A204.1 (cell line): Measurements from ENCODE around the gene ABCA3.
"Not testable (repeated sequence)": the region's sequence is repeated elsewhere in the genome, so short reads cannot be mapped to it uniquely, and the experiment has no call there.

Experiments
- FAIRE-seq: peaks from 2 replicates; lab custom pipeline; 2012; peaks lifted over from hg19 to GRCh38; lab: Jason Lieb, UNC

Gene ABCA3

DNA sequence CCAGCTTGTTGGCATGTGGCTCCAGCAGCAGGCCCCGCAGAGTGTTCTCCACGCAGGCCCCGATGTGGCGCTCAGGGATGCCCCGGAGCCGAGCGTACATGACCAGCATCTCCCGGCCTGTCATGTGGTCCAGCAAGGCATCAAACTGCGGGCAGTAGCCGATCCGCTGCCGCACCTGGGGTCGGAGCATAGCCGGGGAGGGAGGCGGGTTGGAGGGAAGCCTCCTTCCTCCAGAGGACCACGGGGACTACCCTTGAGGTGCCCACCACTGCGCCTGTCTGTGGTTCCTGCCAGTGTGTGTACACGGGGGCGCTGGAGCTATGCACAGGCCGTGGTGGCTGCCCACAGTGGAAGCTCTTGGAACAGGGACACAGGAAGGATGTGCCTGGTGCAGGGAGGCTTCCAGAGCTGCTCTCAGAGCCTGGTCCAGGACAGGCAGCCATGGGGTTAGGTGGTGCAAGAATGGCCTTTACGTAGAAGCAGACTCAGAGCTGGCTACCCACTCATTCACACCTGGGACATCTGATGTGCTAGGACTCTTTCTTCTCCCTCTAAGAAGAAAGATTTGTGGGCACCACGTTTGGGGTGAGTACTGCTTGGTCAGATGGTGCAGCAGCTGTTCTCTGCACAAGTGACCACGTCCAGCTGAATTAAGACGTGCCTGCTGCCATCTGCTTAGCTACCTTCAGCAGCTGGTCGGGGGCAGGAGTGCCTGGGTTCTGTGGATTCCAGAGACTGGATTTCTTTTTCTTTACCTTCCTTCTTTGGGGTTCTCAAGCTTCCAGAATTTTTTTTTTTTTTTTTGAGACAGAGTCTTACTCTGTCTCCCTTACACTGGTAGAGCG lies 61.4 kb downstream of the ABCA3 start:
- no peak for FAIRE-seq

DNA sequence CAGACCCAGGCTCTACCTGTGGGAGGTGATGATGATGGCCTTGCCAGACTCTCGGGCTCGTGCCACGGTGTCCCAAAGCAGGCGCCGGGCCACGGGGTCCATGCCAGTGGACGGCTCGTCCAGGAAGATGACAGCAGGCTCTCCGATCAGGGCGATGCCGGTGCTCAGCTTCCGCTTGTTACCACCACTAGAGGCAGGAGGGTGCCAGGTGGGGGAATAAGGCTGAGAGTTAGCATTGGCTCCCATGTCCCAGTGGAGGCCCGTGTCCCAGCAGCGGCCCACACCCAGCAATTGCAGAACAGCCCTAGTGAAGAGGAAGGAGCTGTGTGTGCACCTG lies 62.3 kb downstream of the ABCA3 start:
- FAIRE-seq = no peak

DNA sequence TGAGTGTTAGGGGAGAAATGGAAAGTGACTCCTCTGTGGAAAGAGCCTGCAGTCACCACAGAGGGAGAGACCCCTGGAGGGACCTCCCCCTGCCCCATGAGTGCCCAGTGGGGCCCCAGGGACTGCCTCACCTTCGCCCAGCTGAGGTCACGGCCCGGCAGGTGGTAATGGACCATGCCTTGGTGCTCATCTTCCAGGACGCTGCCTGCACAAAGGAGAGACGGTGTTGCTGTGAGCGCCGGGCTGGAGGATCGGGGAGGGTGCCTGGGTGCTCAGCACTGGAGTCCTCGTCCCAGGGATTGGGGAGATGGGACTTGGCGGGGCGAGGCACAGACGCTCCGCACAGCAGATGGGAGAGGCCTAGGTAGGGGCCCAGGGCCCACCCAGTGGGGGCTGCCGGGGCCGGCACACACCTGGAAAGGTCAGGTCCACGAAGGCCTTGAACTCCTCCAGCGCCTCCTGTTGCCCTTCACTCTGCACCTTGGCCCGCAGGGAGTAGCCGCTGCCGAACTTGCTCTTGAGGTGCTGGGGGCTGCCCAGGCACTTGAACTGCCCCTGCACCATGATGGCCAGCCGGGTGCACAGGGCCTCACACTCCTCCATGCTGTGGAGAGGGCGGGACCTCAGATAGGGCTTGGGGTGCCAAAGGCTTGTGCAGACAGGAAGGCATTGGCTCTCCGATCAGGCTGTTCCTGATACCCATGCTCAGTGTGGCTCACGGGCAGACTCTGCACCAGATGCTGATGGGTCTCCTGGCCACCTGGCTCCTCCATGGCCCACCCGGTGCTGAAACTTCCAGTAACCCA lies 62.9 kb downstream of the ABCA3 start:
- no peak for FAIRE-seq

DNA sequence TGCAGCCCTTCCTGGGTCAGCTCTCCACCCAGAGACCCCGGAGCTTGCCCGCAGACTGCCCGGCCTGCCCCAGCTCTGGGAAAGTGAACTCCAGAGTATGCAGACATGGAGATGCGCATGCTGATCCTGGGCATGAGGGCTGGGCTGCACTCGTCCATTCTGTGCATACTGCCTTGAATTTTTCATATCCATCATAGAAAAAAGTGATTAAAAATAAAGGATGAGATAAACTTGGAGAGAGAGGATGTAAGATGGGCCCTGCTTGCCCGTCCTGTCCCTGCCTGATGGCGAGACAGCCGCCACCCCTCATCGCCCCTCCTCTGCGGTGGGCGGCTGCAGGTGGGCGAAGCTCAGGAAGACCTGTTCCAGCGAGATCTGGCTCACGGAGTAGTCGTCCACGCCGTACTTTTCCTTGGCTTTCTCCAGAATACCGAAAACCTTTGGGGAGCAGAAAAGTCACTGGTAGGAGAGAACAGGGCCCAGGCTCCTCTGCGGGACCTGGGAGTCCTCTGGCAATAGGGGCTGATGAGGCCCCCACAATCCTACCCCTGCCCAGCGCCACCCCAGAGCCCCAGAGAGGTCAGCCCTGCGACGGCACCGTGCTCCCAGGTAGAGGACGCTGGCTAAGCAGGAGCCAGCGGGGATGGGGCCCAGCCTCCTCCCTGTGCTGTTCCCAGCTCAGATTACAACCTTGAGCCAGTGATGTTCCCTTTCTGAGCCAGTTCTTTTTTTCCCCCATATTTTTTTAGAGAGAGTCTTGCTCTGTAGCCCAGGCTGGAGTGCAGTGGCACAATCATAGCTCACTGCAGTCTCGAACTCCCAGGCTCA lies 63.9 kb downstream of the ABCA3 start:
- no peak for FAIRE-seq

DNA sequence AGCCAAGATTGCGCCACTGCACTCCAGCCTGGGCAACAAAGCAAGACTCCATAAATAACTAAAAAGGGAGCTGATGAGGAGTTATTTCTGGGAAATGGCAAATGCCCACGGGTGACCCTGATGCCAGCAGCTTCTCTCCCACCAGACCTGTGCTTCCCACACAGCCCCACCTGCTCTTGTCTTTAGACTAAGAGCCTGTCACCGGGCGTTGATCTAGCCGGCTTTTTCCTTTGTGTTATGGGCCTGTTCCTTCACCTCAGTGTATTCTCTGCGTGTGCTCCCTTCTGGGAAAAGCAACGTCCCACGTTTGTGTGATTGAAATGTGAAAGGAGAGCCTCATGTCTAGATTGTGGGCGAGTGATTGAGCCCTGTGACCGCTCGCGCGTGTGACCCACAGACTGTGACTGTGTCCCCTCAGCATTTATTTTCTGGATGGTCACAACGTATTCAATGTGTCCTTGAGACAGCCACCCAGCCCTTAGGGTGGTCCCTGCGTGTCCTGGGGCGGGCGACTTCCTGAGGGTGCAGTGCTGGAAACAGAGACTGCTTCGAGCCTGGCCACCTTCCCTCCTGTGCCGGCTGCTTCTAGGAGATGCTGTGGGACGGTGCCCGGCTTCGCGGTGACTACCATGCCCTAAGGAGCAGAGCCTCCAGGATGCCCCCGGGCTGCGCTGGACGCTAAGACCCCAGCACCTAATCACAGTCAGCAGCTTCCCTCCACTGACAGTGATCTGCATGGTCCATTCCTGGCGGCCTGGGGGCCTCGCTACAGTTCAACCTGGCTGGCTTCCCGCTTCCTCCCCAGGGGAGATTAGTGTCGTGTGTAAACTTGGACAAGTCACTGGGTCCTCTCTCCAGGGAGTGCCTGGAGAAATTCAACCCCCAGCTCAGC lies 64.8 kb downstream of the ABCA3 start:
- no peak for FAIRE-seq

DNA sequence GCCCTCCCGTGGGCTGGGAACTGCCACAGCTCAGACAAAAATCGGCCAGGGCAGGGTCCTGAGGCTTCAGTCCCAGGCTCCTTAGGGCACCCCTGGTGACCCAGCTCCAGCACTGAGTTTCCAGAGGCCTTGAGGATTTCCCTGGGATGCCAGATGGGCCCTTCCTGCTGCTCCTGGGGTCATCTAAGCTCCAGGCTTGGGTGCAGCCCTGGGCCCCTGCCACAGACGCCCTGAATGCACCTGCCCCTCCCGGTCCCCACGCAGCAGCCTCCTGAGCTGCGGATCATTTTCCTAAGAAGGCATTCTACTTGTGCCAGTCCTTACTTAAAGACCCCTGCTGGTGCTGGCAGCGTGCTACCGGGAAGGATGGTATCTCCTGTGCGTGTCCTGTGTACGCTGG lies 66.6 kb downstream of the ABCA3 start:
- no peak for FAIRE-seq

DNA sequence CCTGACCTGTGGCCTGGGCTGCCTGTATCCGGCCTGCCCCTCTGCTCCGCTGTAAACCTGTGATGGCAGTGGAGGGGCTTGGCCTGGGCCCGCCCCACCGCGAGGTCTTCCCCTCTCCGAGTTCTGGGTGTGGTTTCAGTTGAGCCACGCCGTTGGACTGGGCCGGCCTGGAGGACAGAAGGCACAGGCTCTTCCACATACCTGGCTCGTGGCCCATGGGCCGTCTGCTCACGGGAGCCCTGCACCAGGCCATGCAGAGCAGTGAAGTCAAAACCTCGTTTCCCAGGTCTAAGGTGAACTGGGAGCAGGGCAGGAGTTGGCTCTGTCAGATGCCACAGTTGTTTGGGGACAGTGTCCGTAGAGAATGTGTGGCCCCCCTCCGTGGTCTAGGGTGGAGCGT lies 67.0 kb downstream of the ABCA3 start:
- no peak for FAIRE-seq

DNA sequence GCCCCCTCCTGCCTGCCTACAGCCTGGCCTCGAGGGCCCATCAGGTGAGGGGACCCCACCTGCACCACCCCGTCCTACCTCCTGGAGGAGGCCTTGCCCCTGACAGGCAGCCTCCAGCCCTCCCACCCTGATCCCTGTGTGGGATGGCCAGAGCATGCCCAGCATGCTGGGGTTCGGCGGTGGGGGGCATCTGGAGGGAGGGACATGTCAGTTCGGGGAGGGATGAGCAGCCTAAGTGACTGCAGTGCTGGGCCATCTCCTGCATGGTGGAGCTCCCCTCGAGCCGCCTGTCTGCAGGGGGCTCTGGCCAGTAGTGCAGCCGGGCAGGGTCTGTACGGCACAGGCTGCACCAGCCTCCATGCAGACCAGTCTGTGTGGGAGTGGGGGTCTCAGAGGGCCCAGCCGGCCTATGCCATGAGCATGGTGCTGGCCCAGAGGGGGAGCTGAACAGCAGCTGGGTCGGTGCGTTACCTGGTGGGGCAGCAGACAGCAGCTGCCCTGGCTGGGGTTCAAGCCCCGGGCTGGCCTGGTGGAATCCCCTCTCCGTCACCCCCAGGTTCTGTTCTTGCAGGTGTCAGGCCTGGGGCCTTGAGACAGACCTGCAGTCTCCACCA lies 68.6 kb downstream of the ABCA3 start:
- FAIRE-seq = no peak

DNA sequence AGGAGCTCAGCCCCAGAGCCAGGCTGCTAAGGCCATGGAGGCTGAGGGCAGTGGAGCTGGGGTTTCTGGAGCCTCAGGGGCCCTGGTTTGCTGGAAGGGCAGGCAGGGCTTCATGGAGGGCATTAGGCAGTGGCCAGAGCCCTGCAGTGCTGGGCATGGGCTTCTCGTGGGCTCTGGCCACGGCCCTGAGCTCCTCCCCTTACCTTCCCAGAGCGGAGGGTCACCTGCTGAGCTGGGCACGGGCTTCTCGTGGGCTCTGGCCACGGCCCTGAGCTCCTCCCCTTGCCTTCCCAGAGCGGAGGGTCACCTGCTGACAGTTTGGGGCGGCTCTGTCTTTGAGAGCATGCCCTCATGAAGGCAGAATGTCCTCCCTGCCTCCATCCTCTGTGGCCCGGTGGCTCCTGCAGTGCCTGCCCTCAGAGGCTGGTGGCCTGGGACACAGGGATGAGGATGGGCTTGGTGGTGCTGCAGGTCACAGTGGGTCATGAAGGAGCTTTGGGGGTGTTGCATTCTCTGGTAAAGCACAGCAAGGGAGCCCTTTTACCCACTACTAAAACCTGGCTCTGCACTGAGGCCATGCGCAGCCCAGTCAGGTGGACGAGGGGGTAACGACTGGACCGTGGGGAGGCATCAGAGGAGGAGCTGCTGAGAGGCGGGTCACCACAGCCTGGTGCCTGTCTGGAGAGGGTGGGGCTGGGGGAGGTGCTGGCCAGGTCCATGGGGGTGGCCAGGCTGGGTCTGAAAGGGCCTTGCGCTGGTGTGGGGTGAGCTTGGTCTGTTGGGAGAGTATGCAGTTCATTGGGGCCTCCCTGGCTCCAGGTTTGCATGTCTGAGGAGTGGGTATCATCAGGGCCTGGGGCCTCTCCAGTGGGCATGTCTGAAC lies 69.7 kb downstream of the ABCA3 start:
- FAIRE-seq = no peak

DNA sequence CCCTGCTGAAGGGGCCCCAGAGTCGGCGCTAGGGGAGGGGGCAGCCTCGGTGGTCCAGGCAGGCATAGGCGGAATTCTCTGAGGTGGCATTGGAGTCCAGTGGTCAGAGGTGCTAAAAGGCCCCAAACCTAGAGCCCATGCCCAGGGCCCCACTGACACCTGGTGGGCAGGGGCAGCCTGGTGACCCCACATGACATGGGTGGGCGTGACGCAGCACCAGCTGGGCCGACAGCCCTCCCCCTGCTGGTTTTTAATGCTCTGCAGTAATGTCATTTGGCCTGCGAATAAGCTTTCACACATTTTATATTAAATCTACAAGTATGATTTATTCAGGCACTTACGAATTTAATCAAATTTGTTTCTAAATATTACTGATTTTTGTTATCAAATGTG lies 70.5 kb downstream of the ABCA3 start:
- FAIRE-seq = no peak

DNA sequence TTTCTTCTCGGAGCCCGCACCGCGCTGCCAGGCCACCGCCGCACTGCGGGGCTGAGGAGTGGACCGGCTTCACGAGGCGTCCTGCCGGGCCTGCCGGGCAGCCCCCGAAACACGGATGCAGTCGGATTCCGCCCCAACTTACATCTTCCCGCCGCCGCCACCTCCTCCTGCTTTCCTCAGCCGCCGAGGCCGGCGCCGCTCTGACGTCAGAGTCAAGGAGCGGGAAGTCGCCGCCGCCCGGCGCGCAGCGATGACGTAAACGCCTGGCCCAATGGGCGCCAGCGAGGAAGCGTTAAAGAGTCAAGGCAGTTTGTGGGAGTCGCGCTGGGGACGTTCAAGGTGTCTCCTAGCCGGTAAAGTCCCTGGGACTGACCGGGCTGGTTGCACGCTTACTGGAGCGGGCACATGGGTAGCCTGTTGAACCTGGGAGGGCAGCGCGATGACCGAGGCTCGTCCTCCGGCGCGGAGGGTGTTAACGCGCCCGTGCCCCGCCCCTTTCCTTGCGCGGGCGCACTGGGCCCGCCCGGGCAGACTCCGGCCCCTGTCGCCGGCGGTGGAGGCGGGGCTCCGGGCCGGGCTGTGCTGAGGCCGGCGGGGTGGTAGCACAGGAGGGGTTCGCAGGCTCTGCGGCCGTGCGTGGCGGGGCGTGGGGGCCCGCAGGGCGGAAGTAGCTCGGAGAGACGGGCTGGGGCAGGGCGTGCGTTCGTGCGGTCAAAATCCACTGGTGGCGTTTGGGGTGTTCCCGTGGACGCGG lies 72.4 kb downstream of the ABCA3 start, which contains the start of gene RNPS1:
TSS of gene RNPS1 (minus strand) at position 214 of the 754 bp plus-strand sequence. CDS start 3,483 bp downstream, outside the sequence.
- no peak for FAIRE-seq

DNA sequence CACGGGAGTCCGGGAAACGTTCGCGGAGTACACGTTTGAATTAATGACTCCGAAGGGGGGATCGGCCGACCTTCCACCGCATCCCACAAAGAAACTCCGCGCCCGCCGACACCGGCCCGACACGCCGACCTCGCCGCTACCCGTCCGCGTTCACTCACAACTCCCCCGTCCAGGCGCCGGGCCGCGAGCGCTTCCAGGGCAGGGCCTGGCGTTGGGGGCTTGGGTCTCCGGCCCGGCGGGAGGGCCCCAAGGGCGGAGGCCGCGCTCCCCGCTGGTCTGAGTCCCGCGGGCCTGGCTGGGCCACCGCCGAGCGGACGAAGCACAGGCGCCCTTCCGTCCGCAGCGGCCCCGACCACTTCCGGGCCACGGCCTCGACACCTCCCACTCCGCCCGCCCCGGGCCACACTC lies 73.0 kb downstream of the ABCA3 start:
- FAIRE-seq = not testable (repeated sequence)

DNA sequence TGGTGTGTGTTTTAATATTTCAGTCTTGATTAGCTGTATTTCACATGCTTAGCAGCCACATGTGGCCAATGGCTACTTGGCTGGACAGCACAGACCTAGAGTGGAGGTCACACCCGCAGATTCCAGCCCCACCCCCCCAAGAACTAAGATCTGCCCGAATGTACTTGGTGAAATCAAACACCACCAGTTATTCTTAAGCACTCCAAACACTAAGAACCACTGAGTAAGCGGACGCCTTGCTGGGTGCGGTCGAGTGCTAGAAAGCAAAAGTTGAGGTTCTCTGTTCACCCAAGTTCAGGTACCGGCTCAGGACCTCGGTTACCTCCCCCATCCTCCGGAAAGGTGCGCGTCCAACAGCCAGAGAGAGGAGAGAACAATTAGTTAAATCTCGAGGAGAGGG lies 73.6 kb downstream of the ABCA3 start:
- not testable (repeated sequence) for FAIRE-seq

DNA sequence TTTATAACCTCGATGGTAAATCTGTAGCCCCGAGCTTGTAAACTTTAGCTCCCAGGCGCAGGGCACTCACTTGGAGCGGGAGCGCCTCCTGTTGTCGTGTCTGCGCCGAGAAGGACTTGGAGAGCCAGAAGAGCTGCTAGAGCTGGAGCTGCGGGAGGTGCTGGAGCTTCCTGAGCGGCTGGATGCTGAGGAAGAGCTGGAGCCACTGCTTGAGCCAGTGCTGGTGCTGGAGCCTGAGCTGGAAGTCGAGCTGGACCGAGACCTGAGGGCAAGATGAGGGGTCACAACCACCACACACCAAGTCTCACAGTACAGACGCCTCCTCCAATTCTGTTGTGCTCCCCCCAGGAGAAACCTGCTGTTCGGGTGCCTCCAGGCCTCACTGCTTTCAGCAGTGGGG lies 77.5 kb downstream of the ABCA3 start:
- FAIRE-seq = not testable (repeated sequence)

DNA sequence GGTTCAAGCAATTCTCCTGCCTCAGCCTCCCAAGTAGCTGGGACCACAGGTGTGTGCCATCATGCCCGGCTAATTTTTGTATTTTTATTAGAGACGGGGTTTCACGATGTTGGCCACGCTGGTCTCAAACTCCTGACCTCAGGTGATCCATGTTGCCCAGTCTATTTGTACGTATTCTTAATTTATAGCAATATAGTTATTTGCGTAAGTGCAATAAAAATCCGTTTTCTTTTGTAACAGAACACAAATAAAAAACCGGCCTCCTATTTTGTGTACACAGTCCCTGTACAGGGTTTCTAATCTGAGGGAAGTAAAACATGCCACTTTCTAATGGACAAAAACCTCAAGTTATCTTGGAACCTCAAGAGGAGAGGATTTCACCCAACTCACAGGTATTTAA lies 80.3 kb downstream of the ABCA3 start:
- FAIRE-seq = no peak

DNA sequence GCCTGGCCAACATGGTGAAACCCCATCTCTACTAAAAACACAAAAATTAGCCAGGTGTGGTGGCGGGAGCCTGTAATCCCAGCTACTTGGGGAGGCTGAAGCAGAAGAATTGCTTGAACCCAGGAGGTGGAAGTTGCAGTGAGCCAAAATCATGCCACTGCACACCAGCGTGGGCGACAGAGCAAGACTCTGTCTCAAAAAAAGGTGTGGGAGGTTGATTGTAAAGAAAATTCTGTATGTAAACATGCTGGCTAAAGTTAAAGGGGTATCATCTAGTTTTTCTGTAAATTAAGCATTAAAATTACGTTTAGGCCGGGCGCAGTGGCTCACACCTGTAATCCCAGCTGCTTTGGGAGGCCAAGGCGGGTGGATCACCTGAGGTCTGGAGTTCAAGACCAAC lies 82.0 kb downstream of the ABCA3 start:
- not testable (repeated sequence) for FAIRE-seq

DNA sequence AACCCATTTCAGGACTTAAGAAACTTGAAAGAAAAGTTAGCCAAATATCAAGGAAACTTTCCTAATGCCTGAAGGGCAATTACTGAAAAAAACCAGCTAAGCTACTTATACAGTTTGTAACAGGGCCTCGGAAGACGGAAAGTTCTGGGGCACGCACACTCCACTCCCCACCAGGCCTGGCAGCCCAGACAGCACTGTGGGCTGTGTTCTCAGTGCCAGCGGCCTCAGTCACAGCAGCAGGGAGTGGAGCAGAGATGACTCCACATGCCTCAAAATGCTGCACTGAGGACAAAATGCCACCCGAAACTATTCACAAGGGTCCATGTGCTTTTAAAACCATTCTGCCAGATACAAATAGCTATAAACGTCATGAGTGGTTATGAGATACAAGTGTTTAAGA lies 82.8 kb downstream of the ABCA3 start:
- FAIRE-seq = no peak

DNA sequence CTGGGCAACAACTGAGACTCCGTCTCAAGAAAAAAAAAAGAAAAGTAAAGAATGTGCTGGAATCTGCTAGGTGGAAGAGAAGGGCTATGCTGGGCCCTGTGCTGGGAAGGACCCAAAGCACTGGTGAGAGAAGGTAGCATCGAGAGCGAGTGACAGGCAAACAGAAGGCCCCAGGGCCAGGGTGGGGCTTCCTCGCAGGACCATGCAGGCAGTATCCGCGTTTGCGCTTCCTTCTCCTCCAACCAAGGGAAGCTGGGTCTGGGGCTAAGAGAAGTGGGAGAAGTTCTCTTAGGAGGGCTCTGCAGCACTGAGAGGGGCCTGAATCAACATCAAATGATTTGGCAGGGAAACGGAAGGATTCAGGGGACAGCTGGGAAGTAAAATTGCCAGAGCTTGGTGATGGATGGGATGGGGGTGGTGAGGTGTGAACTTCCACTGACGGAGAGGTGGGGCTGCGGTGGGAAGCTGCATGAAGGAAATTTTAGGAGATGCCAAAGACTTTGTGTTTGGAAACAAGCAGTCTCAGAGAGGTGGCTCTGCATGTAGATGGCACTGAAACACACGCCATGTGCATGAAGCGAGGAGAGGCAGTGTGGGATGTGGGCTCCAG lies 83.9 kb downstream of the ABCA3 start:
- no peak for FAIRE-seq

DNA sequence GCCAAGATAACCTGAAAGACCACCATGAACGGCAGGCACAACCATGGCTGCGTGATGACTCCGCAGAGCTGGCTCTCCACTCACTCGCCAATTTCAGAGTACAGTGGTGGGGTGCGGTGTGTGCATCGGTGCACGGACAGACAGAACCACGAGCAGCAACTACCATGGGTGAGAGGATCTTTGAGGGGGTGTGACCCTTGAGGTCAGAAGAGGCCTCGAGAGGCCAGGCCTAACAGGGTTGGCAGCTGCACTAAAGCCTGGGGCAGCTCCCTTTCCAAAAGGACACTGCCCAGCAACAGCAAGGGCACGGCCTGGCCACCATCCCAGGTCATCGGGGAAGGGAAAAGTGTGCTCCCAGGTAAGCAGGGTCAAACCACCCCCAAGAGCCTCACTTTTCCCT lies 87.2 kb downstream of the ABCA3 start:
- FAIRE-seq = no peak
